Measurements from ENCODE around the gene LGI2. TPM values are rescaled to one million over a fixed set of nuclear protein-coding genes. Genes with fewer than 3 reads are reported as not detected.

LGI2 gene
- total RNA-seq, 1 donor = not detected

GRCh38 chr4:24965627-24966026 is 65.1 kb downstream of the LGI2 start:
- no peak overlapping the region for H3K4me3 ChIP-seq (ENCODE audit: low read depth, low read length)
- no peak for DNase-seq (ENCODE audit: low read depth)
- TF ChIP-seq CTCF (IDR thresholded peaks at IDR 0.05; ENCODE audit: insufficient read depth, low read depth, low read length) = no peak

GRCh38 chr4:24963277-24963676 is 67.5 kb downstream of the LGI2 start:
- no peak for TF ChIP-seq CTCF (IDR thresholded peaks at IDR 0.05; ENCODE audit: insufficient read depth, low read depth, low read length)
- DNase-seq (ENCODE audit: low read depth) = no peak
- H3K4me3 ChIP-seq (ENCODE audit: low read depth, low read length) = no peak overlapping the region

GRCh38 chr4:24957886-24958285 is 72.9 kb downstream of the LGI2 start:
- H3K4me3 ChIP-seq (ENCODE audit: low read depth, low read length) = no peak overlapping the region
- no peak for DNase-seq (ENCODE audit: low read depth)
- no peak for TF ChIP-seq CTCF (IDR thresholded peaks at IDR 0.05; ENCODE audit: insufficient read depth, low read depth, low read length)

GRCh38 chr4:24956763-24957162 is 74.0 kb downstream of the LGI2 start:
- no peak for DNase-seq (ENCODE audit: low read depth)
- TF ChIP-seq CTCF (IDR thresholded peaks at IDR 0.05; ENCODE audit: insufficient read depth, low read depth, low read length) = no peak
- H3K4me3 ChIP-seq (ENCODE audit: low read depth, low read length) = no peak overlapping the region

DNA sequence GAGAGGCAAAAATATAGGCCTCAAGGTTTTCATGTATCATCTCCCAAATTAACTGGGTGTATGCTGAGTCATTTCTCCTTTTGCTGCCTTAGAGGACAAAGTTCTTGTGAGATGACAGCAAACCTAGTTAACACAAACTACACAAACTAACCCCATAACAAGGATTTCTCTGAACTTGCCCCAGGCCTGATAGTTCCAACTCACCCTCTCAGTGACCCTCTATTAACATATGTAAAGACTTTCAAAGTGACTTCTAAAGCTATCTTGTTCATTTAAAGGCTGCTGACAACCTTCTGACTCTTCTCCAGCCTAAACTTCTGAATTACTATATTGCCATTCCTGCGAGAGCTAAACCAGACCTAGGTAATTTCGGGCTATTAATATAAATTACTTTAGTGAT is 74.7 kb downstream of the LGI2 start:
- no peak overlapping the region for H3K4me3 ChIP-seq (ENCODE audit: low read depth, low read length)
- TF ChIP-seq CTCF (IDR thresholded peaks at IDR 0.05; ENCODE audit: insufficient read depth, low read depth, low read length) = no peak
- no peak for DNase-seq (ENCODE audit: low read depth)

GRCh38 chr4:24952667-24953066 is 78.1 kb downstream of the LGI2 start:
- DNase-seq (ENCODE audit: low read depth) = no peak
- no peak overlapping the region for H3K4me3 ChIP-seq (ENCODE audit: low read depth, low read length)
- no peak for TF ChIP-seq CTCF (IDR thresholded peaks at IDR 0.05; ENCODE audit: insufficient read depth, low read depth, low read length)

DNA sequence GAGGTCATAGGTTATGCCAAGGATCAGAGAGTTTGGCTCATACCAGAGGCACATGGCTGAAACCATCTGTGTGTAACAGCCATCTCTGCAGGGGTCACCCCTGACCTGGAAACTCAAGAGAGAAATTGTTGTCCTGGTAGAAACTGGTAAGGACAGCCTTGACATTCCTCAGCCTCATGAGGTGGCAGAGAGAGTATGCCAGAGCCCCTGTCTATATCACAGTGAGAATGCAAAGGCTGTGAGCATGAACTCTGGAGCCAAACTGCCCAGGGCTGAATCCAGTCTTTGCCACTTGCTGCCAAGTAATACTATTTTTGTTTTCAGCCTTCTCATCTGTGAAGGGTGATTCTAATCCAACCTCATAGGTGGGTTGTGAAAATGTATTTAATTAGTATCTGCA is 80.8 kb downstream of the LGI2 start:
- H3K4me3 ChIP-seq (ENCODE audit: low read depth, low read length) = no peak overlapping the region
- DNase-seq (ENCODE audit: low read depth) = no peak
- TF ChIP-seq CTCF (IDR thresholded peaks at IDR 0.05; ENCODE audit: insufficient read depth, low read depth, low read length) = no peak

Measured in fibroblast of villous mesenchyme (primary cell).